OCI-LY1 (cell line): ENCODE data around the gene DAAM2.

Source experiments
- H2AFZ ChIP-seq: fragments of 200-600 bp; sonication (generic), shearing (Covaris generic); 2 replicates; pipeline ENCODE4 v1.6.0; 2014; ENCODE audit warnings: antibody characterized with exemption, mild to moderate bottlenecking, low read length
- H3F3A ChIP-seq: fragments of 200-600 bp; sonication (generic), shearing (Covaris generic); 2 replicates; pipeline ENCODE4 v1.6.0; 2014; ENCODE audit warnings: mild to moderate bottlenecking, antibody characterized with exemption, low read length, moderate library complexity; ENCODE audit not compliant: insufficient read depth
- H3K27ac ChIP-seq: fragments of 200-600 bp; sonication (generic); 2 replicates; pipeline ENCODE4 v1.5.1; 2014; ENCODE audit warnings: low read length, mixed run types, mild to moderate bottlenecking, low read depth; ENCODE audit not compliant: poor library complexity, severe bottlenecking
- H3K27me3 ChIP-seq: fragments of 200-600 bp; sonication (generic); 2 replicates; pipeline ENCODE4 v1.6.0; 2014; ENCODE audit warnings: antibody characterized with exemption, mild to moderate bottlenecking, low read length, moderate library complexity; ENCODE audit not compliant: insufficient read depth
- H3K36me3 ChIP-seq: fragments of 200-600 bp; sonication (generic); 2 replicates; pipeline ENCODE4 v1.6.1; 2014; ENCODE audit warnings: mild to moderate bottlenecking, antibody characterized with exemption, low read length, moderate library complexity, mixed read lengths; ENCODE audit not compliant: insufficient read depth
- H3K4me1 ChIP-seq: fragments of 200-600 bp; sonication (generic); 2 replicates; pipeline ENCODE4 v1.5.1; 2014; ENCODE audit warnings: mild to moderate bottlenecking, low read length, moderate library complexity; ENCODE audit not compliant: insufficient read depth, severe bottlenecking
- H3K4me2 ChIP-seq: fragments of 200-600 bp; sonication (generic), shearing (Covaris generic); 2 replicates; pipeline ENCODE4 v1.6.1; 2014; ENCODE audit warnings: low read length
- H3K4me3 ChIP-seq: fragments of 200-600 bp; sonication (generic); 2 replicates; pipeline ENCODE4 v1.5.1; 2014; ENCODE audit warnings: low read length, low read depth, mild to moderate bottlenecking, mixed read lengths; ENCODE audit not compliant: poor library complexity, severe bottlenecking
- H3K79me2 ChIP-seq: fragments of 200-600 bp; shearing (Covaris generic); 2 replicates; pipeline ENCODE4 v1.6.1; 2016; ENCODE audit warnings: mixed run types, low read length, mixed read lengths; ENCODE audit not compliant: insufficient read depth
- H3K9ac ChIP-seq: fragments of 200-600 bp; sonication (generic), shearing (Covaris generic); 2 replicates; pipeline ENCODE4 v1.6.1; 2014; ENCODE audit warnings: mild to moderate bottlenecking, low read length, mixed read lengths
- H3K9me2 ChIP-seq: fragments of 200-600 bp; sonication (generic), shearing (Covaris generic); 2 replicates; pipeline ENCODE4 v1.6.1; 2014; ENCODE audit warnings: low read depth, mild to moderate bottlenecking, low read length, mixed read lengths
- H3K9me3 ChIP-seq: fragments of 200-600 bp; shearing (Covaris generic); 2 replicates; pipeline ENCODE4 v1.6.1; 2014; ENCODE audit warnings: low read length, mixed read lengths
- H4K20me1 ChIP-seq: fragments of 200-600 bp; sonication (generic), shearing (Covaris generic); 2 replicates; pipeline ENCODE4 v1.6.0; 2016; ENCODE audit warnings: mild to moderate bottlenecking, low read length; ENCODE audit not compliant: insufficient read depth
- CTCF ChIP-seq: fragments of 200-600 bp; sonication (generic), shearing (Covaris generic); IDR thresholded peaks from 2 replicates; pipeline ENCODE4 v1.5.1; 2017; ENCODE audit warnings: mild to moderate bottlenecking, antibody characterized with exemption, low read length, moderate library complexity, mixed read lengths
- EZH2 ChIP-seq: fragments of 200-600 bp; sonication (generic), shearing (Covaris generic); IDR thresholded peaks from 2 replicates; pipeline ENCODE4 v1.8.0; 2017; ENCODE audit warnings: borderline replicate concordance, mixed run types, mild to moderate bottlenecking, antibody characterized with exemption, low read length, moderate library complexity, mixed read lengths

The DAAM2 gene

DNA sequence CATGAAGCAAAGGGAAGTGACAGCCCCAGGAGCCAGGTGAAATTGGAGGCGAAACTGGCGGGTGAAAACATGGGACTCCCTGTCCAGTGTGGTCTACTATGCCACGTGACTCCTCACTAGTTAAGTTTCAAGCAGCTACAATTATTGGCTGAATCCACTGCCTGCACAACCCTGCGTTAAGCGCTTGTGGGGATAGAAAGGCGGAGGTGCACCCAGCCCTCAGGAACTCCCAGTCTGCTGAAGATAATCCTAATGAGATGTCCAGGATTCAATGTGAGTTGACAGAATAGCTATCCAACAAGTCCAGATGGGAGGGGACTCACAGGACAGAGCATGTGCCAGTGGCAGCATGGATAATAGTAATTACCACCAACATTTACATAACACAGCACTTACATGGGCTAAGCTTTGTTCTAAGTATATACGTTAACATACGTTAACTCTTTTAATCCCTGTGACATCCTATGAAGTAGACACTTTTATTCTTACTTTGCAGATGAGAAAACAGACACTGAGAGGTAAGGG, 140.3 kb downstream of the DAAM2 start:
- Histone ChIP-seq H3K27ac (no peak overlapping the region), H3K9ac (no peak overlapping the region), H3F3A (no peaks in the 10 kb centered on the region), H2AFZ (no peak overlapping the region), H3K79me2 (no peaks in the 10 kb centered on the region), H4K20me1 (no peaks in the 10 kb centered on the region), H3K9me3 (no peaks in the 10 kb centered on the region), H3K4me1 (no peaks in the 10 kb centered on the region), H3K4me3 (no peak overlapping the region), H3K9me2 (no peaks in the 10 kb centered on the region), H3K36me3 (no peaks in the 10 kb centered on the region), H3K27me3 (no peaks in the 10 kb centered on the region), H3K4me2 (no peak overlapping the region)
- TF ChIP-seq EZH2 (no peak), CTCF (no peak)

GRCh38 chr6:39933669-39934130, 141.5 kb downstream of the DAAM2 start:
- Histone ChIP-seq H3K79me2 (no peaks in the 10 kb centered on the region), H4K20me1 (no peaks in the 10 kb centered on the region), H3K27me3 (no peaks in the 10 kb centered on the region), H3K9me2 (no peaks in the 10 kb centered on the region), H3K4me1 (no peaks in the 10 kb centered on the region), H3K27ac (no peak overlapping the region), H3F3A (no peaks in the 10 kb centered on the region), H3K4me3 (no peak overlapping the region), H3K4me2 (no peak overlapping the region), H3K9me3 (no peaks in the 10 kb centered on the region), H3K36me3 (no peaks in the 10 kb centered on the region), H2AFZ (no peak overlapping the region), H3K9ac (no peak overlapping the region)
- TF ChIP-seq EZH2 (no peak), CTCF (no peak)

GRCh38 chr6:39934131-39934757, 142.1 kb downstream of the DAAM2 start, which contains the start of gene MOCS1:
Gene MOCS1, minus strand, starts transcription at chr6:39934462. Its CDS starts 45 bp downstream, at chr6:39934417.
- no peak for TF ChIP-seq CTCF
- no peak for TF ChIP-seq EZH2
- H3K9ac ChIP-seq, result no peak within 1 kb of the TSS
- H3K4me3 ChIP-seq, result no peak within 1 kb of the TSS
- H4K20me1 ChIP-seq, result no peaks in the 10 kb centered on the region
- H3K4me1 ChIP-seq, result no peaks in the 10 kb centered on the region
- no peaks in the 10 kb centered on the region for H3K9me2 ChIP-seq
- no peaks in the 10 kb centered on the region for H3K9me3 ChIP-seq
- no peaks in the 10 kb centered on the region for H3F3A ChIP-seq
- no peak within 1 kb of the TSS for H2AFZ ChIP-seq
- H3K79me2 ChIP-seq, result no peaks in the 10 kb centered on the region
- no peaks in the 10 kb centered on the region for H3K27me3 ChIP-seq
- no peak within 1 kb of the TSS for H3K27ac ChIP-seq
- no peaks in the 10 kb centered on the region for H3K36me3 ChIP-seq
- no peak within 1 kb of the TSS for H3K4me2 ChIP-seq
